Measurements from ENCODE around the gene GAB2.

DNA sequence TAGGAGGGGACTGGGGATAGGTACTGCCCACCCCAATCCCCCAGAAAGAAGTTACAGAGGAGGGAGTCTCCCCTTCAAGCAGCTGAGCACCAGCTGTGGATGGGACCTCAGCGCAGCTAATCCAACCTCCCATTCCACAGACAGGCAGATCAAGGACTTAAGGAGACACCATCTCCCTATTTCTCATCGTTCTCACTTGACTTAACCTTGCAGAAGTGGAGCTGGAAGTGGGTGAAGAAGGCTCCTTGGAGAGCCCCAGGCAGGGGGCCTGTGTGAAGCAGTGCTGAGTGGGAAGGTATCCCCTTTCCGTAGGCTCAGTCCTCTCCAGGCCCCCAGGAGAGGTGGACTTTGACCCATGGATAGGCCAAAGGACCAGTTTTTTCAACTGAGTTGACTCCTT is 201.6 kb downstream of the GAB2 start:
- TF ChIP-seq, protein P1, sequence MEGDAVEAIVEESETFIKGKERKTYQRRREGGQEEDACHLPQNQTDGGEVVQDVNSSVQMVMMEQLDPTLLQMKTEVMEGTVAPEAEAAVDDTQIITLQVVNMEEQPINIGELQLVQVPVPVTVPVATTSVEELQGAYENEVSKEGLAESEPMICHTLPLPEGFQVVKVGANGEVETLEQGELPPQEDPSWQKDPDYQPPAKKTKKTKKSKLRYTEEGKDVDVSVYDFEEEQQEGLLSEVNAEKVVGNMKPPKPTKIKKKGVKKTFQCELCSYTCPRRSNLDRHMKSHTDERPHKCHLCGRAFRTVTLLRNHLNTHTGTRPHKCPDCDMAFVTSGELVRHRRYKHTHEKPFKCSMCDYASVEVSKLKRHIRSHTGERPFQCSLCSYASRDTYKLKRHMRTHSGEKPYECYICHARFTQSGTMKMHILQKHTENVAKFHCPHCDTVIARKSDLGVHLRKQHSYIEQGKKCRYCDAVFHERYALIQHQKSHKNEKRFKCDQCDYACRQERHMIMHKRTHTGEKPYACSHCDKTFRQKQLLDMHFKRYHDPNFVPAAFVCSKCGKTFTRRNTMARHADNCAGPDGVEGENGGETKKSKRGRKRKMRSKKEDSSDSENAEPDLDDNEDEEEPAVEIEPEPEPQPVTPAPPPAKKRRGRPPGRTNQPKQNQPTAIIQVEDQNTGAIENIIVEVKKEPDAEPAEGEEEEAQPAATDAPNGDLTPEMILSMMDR (IDR thresholded peaks at IDR 0.05): no peak
- no peak for TF ChIP-seq POLR2A (IDR thresholded peaks at IDR 0.05)

All from lower leg skin (tissue), 3 donors.